ENCODE results near the gene RPL9. TPM values are rescaled to one million over a fixed set of nuclear protein-coding genes. Genes with fewer than 3 reads are reported as not detected.
"Not testable (repeated sequence)": the region's sequence is repeated elsewhere in the genome, so short reads cannot be mapped to it uniquely, and the experiment has no call there.

RPL9 gene
- polyA plus RNA-seq, 4 donors = 536 to 1,798 (median 1,302) TPM

GRCh38 chr4:39427520-39428114 is 31.1 kb downstream of the RPL9 start:
- DNase-seq (ENCODE audit: low read depth in 4 of 4, low spot score in 3 of 4) = no peak

GRCh38 chr4:39426728-39427127 is 32.0 kb downstream of the RPL9 start:
- DNase-seq (ENCODE audit: low read depth in 4 of 4, low spot score in 3 of 4) = no peak

GRCh38 chr4:39425297-39425696 is 33.4 kb downstream of the RPL9 start:
- not testable (repeated sequence) for DNase-seq (ENCODE audit: low read depth in 4 of 4, low spot score in 3 of 4)

GRCh38 chr4:39422247-39422646 is 36.5 kb downstream of the RPL9 start:
- no peak for DNase-seq (ENCODE audit: low read depth in 4 of 4, low spot score in 3 of 4)

GRCh38 chr4:39415678-39416283 is 42.9 kb downstream of the RPL9 start:
- DNase-seq (ENCODE audit: low read depth in 4 of 4, low spot score in 3 of 4) = no peak

GRCh38 chr4:39411561-39411960 is 47.2 kb downstream of the RPL9 start:
- not testable (repeated sequence) for DNase-seq (ENCODE audit: low read depth in 4 of 4, low spot score in 3 of 4)

GRCh38 chr4:39410415-39410814 is 48.3 kb downstream of the RPL9 start:
- DNase-seq (ENCODE audit: low read depth in 4 of 4, low spot score in 3 of 4) = no peak

GRCh38 chr4:39407584-39407885 is 51.2 kb downstream of the RPL9 start:
- no peak for DNase-seq (ENCODE audit: low read depth in 4 of 4, low spot score in 3 of 4)

GRCh38 chr4:39406763-39407583 is 51.7 kb downstream of the RPL9 start, which contains the start of gene KLB:
Gene KLB (plus strand): TSS chr4:39406930. CDS start chr4:39406950, 20 bp downstream.
- no peak for DNase-seq (ENCODE audit: low read depth in 4 of 4, low spot score in 3 of 4)

Other genes starting within 250 kb of the RPL9 start
- 10 to 100 TPM; 56.4 to 81.6 (median 74.9) TPM for gene RFC1, start 92.6 kb downstream of the RPL9 start, polyA plus RNA-seq (ENCODE audit: insufficient read length in 4 of 4)
- gene KLB, start 52.0 kb downstream of the RPL9 start, polyA plus RNA-seq (ENCODE audit: insufficient read length in 4 of 4) = under 1 TPM; 0.19 to 0.30 (median 0.25) TPM
- gene LIAS, start 134 bp upstream of the RPL9 start, polyA plus RNA-seq (ENCODE audit: insufficient read length in 4 of 4) = 10 to 100 TPM; 18.3 to 33.6 (median 25.1) TPM
- gene UGDH, start 68.5 kb upstream of the RPL9 start, polyA plus RNA-seq (ENCODE audit: insufficient read length in 4 of 4) = 100 to 1,000 TPM in 1 of 4 donors, 10 to 100 TPM in 3; 80.1 to 123 (median 98.7) TPM
- gene SMIM14, start 179.9 kb upstream of the RPL9 start, polyA plus RNA-seq (ENCODE audit: insufficient read length in 4 of 4) = 10 to 100 TPM; 46.5 to 61.5 (median 55.1) TPM
- 100 to 1,000 TPM in 1 of 4 donors, 10 to 100 TPM in 3; 71.6 to 102 (median 94.2) TPM for gene UBE2K, start 239.2 kb upstream of the RPL9 start, polyA plus RNA-seq (ENCODE audit: insufficient read length in 4 of 4)

Measured in left renal pelvis (tissue), 4 donors.